ENCODE measurements around the gene C16orf82. TPM values are rescaled to one million over a fixed set of nuclear protein-coding genes. Genes with fewer than 3 reads are reported as not detected.
A peak's percentile ranks its signal among the peaks of the same experiment; 100 is the strongest.

C16orf82 gene
- total RNA-seq, 1 donor from 2014 or later, result not detected

DNA sequence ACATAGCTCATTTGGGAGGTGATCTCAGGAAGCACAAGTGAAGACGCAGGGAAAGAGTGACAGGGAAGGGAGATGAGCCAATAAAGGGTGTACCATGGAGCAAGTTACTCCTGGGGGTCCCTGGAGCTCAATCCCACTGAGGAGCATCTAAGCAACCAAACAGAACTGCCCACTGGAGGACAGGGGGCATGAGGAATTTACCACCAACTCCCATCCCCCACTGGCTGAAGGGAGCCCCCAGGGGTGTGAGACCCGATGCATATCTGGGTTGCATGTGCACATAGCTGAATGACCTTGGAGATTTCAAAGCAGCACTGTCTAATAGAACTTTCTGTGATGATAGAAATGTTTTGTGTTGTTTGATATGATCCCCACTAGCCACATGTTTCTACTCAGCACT lies 29.6 kb downstream of the C16orf82 start:
- no peak for DNase-seq

DNA sequence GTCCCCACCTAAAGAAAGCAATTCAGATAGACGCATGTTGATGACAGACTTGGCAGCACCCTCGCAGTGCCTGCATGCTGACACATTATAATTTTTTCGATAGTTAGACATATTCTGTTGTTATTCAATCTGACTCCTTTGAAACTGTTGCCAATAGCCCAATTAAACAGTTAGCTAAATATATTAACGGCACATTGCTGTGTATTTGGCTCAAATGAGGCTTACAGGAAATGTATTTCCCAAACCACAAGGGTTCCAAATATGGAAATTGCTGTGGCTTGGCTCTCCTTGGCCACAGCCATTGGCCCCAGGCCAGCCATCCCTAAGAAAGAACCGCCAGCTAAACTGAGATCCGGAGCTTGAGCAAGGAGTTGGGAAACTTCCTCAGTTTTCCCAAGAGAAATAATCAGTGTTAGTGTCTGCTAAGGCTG lies 31.1 kb downstream of the C16orf82 start:
- peak; percentile 82 for DNase-seq

DNA sequence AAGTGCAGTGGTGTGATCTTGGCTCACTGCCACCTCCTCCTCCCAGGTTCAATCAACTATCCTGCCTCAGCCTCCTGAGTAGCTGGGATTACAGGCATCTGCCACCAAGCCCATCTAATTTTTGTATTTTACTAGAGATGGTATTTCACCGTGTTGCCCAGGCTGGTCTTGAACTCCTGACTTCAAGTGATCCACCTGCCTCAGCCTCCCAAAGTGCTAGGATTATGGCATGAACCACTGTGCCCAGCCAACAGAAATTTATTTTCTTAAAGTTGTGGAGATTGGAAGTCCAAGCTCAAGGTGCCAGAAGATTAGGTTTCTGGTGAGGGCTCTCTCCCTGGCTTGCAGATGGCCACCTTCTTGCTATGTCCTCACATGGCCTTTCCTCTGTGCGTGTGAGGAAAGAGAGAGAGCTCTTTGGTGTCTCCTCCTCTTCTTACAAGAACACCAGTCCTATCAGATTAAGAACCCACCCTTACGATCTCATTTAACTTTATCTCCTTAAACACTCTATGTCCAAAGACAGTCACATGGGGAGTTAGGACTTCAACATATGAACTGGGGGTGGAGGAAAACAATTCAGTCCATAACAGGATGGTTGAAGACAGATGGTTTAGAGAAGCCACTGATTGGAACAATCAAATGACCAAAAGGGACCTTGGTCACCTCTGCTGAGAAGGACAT lies 31.8 kb downstream of the C16orf82 start:
- no peak for DNase-seq

DNA sequence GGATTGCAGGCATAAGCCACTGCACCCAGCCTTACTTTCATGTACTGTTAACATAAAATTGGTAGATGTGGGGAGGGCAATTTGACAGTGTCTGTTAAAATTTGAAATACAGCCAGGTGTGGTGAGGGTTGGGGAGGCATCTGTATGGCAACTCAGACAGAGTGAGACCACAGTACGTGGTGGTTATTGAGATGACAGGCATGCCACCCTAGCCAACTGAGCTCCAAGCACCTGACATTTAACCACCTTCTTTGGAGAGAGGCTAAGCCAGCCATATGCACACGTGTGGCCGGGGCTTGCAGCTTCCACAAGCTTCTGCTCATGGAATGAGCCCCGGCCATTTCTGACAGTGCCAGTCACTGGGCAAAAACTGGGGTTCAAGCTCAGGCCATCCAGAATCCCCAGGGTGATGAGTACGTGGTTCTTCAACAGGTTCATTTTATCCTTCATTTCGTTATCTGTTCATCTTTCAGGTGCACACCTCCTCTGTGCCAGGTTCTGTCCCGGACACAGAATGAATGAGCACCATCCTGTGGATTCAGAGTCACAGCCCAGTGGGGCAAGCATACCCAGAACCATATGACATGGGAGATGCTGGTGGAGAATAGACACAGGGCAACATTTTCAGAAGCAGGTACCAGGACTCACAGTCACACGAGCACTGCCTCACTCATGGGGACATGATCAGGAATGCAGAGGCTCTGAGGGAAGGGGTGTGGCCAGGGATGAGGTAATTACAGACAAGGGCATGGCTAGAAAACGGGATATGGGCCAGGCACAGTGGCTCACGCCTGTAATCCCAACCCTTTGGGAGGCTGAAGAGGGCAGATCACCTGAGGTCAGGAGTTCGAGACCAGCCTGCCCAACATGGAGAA lies 36.2 kb downstream of the C16orf82 start:
- no peak for DNase-seq

DNA sequence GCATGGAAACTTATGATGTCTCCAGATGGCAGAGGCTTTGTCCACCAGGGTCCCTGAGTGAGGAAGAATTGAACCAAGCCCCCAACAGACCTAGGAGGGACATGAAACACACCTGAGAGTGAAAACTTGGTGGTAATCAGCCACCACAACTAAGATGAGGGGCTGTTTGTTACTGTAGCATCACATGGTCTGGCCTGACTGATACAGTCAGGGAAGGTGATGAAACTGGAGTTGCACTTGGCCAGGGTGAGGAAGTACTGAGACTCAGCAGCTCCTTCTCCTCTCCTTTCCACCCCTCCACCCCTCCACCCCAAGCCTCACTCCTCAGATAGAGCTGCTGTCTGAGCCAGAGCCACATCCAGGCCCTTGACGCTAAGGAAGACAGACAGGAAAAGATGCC lies 37.2 kb downstream of the C16orf82 start:
- DNase-seq, result no peak

DNA sequence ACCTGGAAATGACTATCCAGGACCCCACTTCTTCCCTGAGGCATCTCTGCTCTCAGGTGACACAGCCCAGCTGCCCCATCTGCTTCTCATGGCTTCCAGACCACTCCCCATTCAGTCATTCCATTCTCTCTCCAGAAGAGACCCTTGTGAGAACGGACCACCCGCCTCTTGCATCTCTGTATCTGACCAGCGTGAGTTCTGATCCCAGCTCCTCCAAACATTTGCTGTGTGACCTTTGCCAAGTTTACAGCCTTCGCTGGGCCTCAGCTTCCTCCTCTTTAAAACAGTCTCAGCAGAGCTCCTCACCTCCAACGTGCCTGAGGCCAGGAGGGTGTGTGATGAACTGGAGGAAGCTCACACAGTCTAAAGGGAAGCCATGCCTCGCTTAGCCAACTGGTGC lies 39.6 kb downstream of the C16orf82 start:
- no peak for DNase-seq

DNA sequence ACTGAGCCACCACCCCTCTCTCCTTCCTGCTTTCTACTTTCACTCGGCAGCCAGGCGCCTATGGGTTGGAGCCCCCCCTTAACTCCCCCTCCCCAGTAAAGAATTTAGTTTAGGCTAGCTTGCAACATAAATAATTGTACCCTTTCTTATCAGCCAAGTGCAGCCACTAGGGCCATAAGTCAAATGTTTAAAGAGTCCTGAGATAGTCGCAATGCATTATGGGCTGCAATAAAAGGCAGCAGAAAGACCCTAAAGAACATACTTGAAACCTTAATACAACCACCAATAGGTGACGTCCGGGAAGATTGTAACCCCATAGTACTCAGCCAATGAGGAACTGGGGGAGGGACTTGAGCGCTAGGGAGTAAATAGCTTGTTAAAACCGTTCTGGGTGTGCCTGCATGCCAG lies 40.5 kb downstream of the C16orf82 start:
- no peak for DNase-seq

DNA sequence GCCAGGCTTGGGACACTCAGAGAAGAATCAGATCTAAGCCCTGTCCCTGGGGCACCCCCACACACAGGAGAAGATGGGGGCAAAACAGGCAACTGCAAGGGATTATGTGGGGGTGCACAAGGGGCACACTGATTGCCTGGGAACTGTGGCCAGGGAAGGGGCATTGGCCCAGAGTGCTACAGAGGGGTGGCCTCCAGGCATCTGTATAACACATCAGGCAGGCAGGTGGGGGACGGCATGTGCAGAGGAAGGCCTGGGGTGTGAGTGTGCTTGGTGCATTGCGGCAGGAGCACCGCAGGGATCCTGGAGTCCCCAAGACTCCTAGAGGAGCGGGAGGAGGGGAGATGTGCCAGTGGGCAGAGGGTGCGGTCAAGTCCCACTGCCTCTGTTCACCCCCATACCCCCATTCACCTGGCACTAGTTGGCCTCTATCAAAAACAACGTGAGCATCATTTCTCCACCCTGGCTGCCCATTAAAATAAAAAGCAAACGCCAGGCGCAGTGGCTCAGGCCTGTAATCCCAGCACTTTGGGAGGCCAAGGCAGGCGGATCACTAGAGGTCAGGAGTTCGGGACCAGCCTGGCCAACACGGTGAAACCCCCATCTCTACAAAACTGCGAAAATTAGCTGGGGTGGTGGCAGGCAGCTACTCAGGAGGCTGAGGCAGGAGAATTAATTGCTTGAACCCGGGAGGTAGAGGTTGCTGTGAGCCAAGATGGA lies 41.5 kb downstream of the C16orf82 start:
- DNase-seq, result no peak

DNA sequence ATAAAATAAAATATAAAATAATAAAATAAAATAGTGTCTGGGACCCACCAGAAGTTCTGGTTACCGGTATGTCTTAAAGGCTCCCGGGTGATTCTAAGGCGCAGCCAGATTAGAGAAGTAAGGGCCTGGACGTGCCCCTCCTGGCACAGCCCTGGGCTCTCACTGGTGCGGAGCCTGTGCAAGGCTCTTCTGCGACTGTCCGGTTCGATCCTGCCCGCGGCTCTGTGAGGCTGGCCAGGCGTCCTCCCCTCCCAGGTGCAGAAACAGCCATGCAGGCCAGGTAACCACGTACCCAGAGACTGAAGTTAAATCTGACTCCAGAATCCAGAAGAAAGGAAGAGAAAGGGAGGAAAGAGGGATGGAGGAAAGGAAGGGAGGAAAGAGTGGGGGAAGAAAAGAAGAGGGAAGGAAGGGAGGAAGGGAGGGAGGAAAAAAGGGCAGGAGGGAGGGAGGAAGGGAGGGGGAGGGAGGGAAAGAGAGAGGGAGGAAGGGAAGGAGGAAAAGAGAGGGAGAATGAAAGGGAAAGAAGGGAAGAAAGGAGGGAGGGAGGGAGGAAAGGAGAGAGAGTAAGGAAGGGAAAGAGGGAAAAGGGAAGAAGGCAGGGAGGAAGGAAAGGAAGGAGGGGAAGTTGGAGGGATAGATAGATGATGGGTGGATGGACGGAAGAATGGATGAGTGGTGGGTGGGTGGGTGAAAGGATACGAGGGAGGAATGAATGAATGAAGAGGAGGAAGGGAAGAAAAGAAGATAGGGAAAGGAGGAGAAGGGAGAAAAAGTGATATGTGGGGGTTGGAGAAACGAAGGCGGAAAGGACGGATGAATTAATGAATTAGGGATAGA lies 42.3 kb downstream of the C16orf82 start:
- DNase-seq, result no peak

DNA sequence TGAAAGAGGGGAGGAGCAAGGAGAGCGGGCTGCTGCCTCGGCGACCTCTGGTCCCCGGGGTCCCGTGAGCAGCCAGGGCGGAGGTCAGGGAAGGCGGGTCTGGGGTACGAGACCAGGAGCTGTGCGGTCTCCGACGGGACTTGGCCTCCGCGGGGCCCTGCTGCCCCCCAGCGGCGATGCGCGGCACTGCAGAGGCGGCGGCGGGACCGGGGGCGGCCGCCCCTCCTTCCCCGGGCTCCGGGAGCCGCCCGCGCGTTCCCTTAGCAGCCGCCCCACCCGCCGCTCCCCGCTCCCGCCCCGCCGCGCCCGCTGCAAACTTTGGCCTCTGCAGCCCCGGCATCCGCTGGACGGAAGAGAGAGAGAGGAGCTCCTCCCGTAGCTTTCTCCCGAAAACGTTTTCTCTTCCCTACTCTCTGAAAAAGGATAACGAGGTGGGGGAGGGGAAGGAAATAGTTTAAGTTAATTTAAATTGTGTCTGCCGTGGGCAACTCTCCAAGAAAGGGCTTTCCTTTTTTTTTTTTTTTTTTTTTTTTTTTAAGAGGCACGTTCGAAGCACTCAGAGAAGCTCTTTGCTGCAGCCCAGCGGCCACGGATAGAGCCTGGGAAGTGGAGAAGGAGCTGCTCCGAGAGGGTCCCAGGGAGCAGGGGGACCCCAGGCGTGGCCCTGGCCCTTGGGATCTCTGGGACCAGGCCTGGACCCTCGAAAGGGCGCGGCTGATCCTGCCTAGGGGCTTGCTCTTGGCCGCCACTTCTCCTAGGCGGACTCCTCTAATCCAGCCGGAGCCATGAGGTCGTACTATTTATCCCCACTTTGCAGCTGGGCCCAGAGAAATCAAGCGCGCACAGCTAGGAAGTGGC lies 43.2 kb downstream of the C16orf82 start:
- peak; percentile 71 for DNase-seq

DNA sequence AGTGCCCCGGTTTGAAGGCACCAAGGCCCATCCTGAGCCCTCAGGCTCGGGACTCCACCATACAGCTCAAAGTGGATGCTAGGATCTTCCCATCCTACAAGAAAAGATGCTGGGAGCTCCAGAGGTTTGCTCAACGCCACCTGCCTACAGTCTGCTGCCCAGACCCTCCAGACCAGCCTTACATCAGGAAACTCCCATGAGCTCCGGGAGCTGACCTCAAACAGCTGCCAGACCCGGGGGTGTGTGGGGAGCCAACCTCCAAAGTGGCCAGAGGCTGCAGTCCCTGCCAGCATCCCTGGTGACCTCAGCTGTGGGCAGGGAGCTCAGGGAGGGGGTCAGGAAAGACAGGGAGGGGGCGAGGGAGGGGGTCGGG lies 43.8 kb downstream of the C16orf82 start:
- DNase-seq, result no peak

DNA sequence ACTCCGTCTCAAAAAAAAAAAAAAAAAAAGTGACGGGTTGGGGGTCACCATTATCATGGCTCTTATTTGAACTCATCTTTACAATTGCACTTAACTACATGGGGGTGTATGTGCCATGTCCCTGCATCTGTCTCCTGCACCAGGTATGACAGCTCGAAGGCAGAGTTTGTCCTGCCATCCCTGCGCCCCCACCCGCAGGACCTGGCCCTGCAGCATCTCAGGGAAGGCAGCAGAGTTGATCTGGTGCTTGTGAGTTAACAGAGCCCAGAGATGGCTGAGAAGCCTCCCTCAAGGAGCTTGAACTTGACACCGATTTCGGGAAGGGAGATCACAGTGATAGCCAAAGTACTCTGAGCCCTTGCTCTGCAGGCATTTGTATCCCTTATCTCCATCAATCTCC lies 44.8 kb downstream of the C16orf82 start:
- no peak for DNase-seq

DNA sequence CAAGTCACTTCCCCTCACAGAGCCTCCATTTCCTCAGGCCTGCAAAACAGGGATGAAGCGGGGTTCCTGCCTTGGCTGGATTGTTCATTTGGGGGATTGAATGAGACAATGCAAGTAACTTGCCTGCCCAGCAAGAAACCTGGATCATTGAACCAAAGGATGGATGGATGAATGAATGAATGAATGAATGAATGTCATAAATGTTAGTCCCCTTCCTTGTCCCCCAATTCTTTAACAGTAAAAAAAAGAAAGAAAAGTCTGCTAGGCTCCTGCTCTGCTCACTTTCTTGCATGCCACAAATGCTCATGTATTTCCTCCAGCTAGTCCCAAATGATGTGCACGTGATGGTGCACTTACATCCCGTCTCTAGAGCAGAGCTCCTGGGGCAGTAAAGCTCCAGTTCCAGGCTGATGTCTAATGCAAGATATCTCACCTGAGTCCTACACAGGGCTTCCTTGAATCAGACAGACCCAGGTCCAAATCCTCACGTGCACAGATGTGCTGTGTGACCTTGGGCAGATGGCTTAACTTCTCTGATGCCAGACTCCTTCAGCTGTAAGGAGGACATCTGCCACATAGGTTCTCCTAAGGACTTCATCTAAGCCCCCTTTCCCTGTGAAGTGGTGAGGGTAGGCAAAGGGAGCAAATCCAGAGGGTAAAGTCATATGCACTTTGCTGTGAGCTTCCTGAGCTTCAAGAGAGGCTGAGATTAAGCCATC lies 45.5 kb downstream of the C16orf82 start:
- no peak for DNase-seq

DNA sequence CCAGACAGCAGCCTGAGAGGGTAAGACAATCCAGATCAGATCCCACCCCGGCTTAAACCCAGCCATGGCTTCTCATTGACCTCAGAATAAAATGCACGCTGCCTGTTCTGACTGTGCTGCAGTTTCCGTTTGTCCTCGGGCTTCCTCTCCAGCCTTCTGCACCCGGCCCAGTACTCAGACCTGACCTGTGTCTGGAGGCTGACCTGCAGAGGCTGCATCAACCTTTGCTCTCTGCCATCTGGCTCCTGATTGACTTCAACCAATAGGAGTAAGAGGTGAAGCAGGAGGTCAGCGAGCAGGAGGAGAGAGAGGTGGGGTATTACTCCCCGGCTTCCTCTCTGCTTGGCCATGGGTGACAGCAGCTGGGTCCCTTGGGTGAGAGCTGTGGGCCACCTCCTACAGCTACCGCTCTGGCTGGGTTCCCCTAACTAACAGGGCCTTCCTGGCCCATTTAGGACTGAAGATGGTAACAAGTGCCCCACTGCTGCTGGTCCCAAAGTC lies 46.7 kb downstream of the C16orf82 start:
- DNase-seq, result no peak

DNA sequence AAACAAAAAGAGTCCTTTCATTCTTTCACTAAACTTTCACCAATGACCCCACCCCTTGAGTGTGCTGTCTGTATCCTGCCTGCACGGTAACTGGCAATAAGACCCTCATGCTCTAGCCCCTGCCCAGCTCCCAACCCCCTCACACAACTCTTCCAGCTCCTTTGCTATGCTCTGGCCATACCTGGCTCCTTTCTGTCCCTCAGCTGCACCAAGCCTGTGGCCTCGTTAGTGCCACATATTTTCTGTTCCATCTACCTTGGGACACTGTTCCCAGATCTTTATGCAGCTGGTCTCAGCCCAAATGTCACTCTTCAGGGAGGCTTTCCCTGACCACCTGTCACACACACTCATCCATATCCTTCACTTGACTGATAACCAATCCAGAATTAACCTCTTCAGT lies 47.3 kb downstream of the C16orf82 start:
- no peak for DNase-seq

DNA sequence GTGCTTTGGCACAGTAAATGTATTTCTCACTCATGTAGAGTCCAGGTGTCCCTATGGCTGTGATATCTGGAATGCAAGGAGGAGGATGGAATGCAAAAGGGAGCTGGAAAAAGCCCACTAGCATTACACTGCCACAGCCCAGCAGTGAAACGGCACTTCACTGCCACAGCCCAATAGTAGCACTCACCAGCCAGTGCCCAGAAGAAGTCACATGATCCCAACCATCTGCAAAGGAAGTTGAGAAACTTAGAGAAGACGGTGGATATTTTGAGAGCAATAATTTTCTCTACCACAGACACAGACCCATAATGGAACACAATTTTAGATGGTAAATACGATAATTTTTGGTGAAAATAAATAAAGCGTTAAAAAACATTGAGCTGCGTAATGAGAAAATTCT lies 51.8 kb downstream of the C16orf82 start:
- DNase-seq, result no peak
